Measurements from ENCODE around the gene OR2M2.

GRCh38 chr1:248158758-248159157, 15.9 kb upstream of the OR2M2 start:
- no peak for TF ChIP-seq CTCF (IDR thresholded peaks at IDR 0.05)
- no peak for TF ChIP-seq EP300 (IDR thresholded peaks at IDR 0.05)
- no peak for TF ChIP-seq POLR2A (IDR thresholded peaks at IDR 0.05)
